CD14-positive monocyte (primary cell): ENCODE data around the gene PRKN. TPM values are rescaled to one million over a fixed set of nuclear protein-coding genes. Genes with fewer than 3 reads are reported as not detected.

Experiments
- DNase-seq, 3 donors: peaks; one replicate each; pipeline ENCODE4 v3.0.0-alpha.2; 2011 to 2022
- H2AFZ ChIP-seq: 2 replicates; pipeline ENCODE4 v1.6.0; 2012; ENCODE audit warnings: mild to moderate bottlenecking, low read depth, low read length, inconsistent platforms; ENCODE audit not compliant: insufficient read depth, poor library complexity, severe bottlenecking
- H3K27ac ChIP-seq, 2 donors: 1 replicate in 1 of 2; 2 replicates in 1 of 2; pipeline ENCODE4 v1.5.1; 2012 to 2013; ENCODE audit warnings: low read length in 2 of 2, control low read depth in 1 of 2, inconsistent platforms in 1 of 2, low read depth in 1 of 2, mild to moderate bottlenecking in 1 of 2
- H3K27me3 ChIP-seq, 2 donors: one replicate each; pipeline versions ENCODE4 v1.6.0 to v1.6.1; 2011 to 2013; ENCODE audit warnings: low read length in 2 of 2; ENCODE audit not compliant: control insufficient read depth in 2 of 2, insufficient read depth in 2 of 2
- H3K36me3 ChIP-seq, 2 donors: replicated peaks in 1 of 2; 1 replicate in 1 of 2; 2 replicates in 1 of 2; pipeline versions ENCODE4 v1.5.1 to v1.6.1; 2012 to 2013; ENCODE audit warnings: low read length in 2 of 2, control low read depth in 1 of 2, inconsistent platforms in 1 of 2, mild to moderate bottlenecking in 1 of 2; ENCODE audit not compliant: insufficient read depth in 2 of 2, control insufficient read depth in 1 of 2
- H3K4me1 ChIP-seq, 2 donors: 1 replicate in 1 of 2; 2 replicates in 1 of 2; pipeline versions ENCODE4 v1.5.1 to v1.6.1; 2012 to 2013; ENCODE audit warnings: low read length in 2 of 2, control low read depth in 1 of 2, inconsistent platforms in 1 of 2, mild to moderate bottlenecking in 1 of 2, moderate library complexity in 1 of 2; ENCODE audit not compliant: insufficient read depth in 2 of 2, control insufficient read depth in 1 of 2
- H3K4me2 ChIP-seq: replicated peaks from 2 replicates; pipeline ENCODE3; 2012; ENCODE audit warnings: low read length, moderate library complexity, mild to moderate bottlenecking; ENCODE audit not compliant: poor library complexity, severe bottlenecking; ENCODE audit errors: extremely low read depth
- H3K4me3 ChIP-seq, 3 experiments: fragments of 200-600 bp in 1 of 3; sonication (generic) in 1 of 3; replicated peaks in 1 of 3; 1 replicate in 2 of 3; 2 replicates in 1 of 3; pipeline ENCODE4 v1.5.1; 2011 to 2013; ENCODE audit warnings: low read length in 3 of 3, mild to moderate bottlenecking in 3 of 3, control low read depth in 2 of 3, low read depth in 2 of 3, inconsistent platforms in 1 of 3, moderate library complexity in 1 of 3
- H3K79me2 ChIP-seq: 2 replicates; pipeline ENCODE4 v1.6.0; 2012; ENCODE audit warnings: mild to moderate bottlenecking, control low read depth, inconsistent platforms, low read length, moderate library complexity; ENCODE audit not compliant: insufficient read depth
- H3K9ac ChIP-seq: 2 replicates; pipeline ENCODE4 v1.6.0; 2017; ENCODE audit warnings: low read length, mild to moderate bottlenecking; ENCODE audit not compliant: insufficient read depth, poor library complexity, severe bottlenecking
- H3K9me3 ChIP-seq, 2 donors: replicated peaks in 1 of 2; 1 replicate in 1 of 2; 2 replicates in 1 of 2; pipeline versions ENCODE4 v1.5.1 to v1.6.1; 2012 to 2013; ENCODE audit warnings: low read length in 2 of 2, control low read depth in 1 of 2; ENCODE audit not compliant: control insufficient read depth in 1 of 2, insufficient read depth in 1 of 2
- H4K20me1 ChIP-seq: 2 replicates; pipeline ENCODE4 v1.6.0; 2012; ENCODE audit warnings: mild to moderate bottlenecking, low read length, control low read depth, moderate library complexity; ENCODE audit not compliant: insufficient read depth
- H3K27ac Mint-ChIP-seq, 7 donors: one replicate each; pipeline ENCODE4 v1.8.0; 2020; ENCODE audit warnings: mild to moderate bottlenecking in 7 of 7, mixed read lengths in 7 of 7, moderate library complexity in 6 of 7, inconsistent platforms in 2 of 7
- H3K27me3 Mint-ChIP-seq, 3 donors: one replicate each; pipeline ENCODE4 v1.8.0; 2021 to 2022; ENCODE audit warnings: low read depth in 3 of 3, mild to moderate bottlenecking in 3 of 3, mixed read lengths in 3 of 3, moderate library complexity in 3 of 3, inconsistent platforms in 1 of 3
- H3K36me3 Mint-ChIP-seq, 2 donors: one replicate each; pipeline ENCODE4 v1.8.0; 2020; ENCODE audit warnings: mixed read lengths in 2 of 2, inconsistent platforms in 1 of 2, mild to moderate bottlenecking in 1 of 2
- H3K4me1 Mint-ChIP-seq: one replicate; pipeline ENCODE4 v1.8.0; 2020; ENCODE audit warnings: mild to moderate bottlenecking, mixed read lengths
- H3K4me3 Mint-ChIP-seq, 2 donors: one replicate each; pipeline ENCODE4 v1.8.0; 2020; ENCODE audit warnings: mild to moderate bottlenecking in 2 of 2, mixed read lengths in 2 of 2, moderate library complexity in 1 of 2
- H3K9me3 Mint-ChIP-seq, 7 donors: one replicate each; pipeline ENCODE4 v1.8.0; 2020 to 2022; ENCODE audit warnings: mixed read lengths in 7 of 7, mild to moderate bottlenecking in 6 of 7, moderate library complexity in 6 of 7, inconsistent platforms in 2 of 7
- WGBS: methylation state at CpG from one replicate; pipeline ENCODE4 v1.1.5; 2013; ENCODE audit warnings: missing lambda C conversion rate; ENCODE audit not compliant: insufficient coverage; 5-methylcytosine and 5-hydroxymethylcytosine counted together
- intact Hi-C, 2 donors: fragments of 100-400 bp; cut with micrococcal nuclease; formaldehyde crosslinking; loops; one replicate each; pipeline versions ENCODE4 v1.15.0 to v1.15.1; 2023
- polyA plus RNA-seq, 3 donors: library from polyadenylated mRNA; depleted of rRNA in 1 of 3; unstranded in 2 of 3; stranded (reverse) in 1 of 3; fragments of 300-500 nt in 2 of 3; fragments of >200 nt in 1 of 3; fragmentation: Illumina TruSeq in 2 of 3; gene quantifications; 1 replicate in 2 of 3; 2 replicates in 1 of 3; pipeline ENCODE4 v1.2.3, GENCODE V29; 2012 to 2021
- TF ChIP-seq, protein P1 (sequence below): fragments of 200-600 bp; IDR thresholded peaks from one replicate; pipeline ENCODE4 v1.8.0; 2022; ENCODE audit warnings: antibody characterized with exemption, mild to moderate bottlenecking

PRKN gene
- polyA plus RNA-seq, 3 donors = 0.19 to 0.21 TPM; not detected in 1

DNA sequence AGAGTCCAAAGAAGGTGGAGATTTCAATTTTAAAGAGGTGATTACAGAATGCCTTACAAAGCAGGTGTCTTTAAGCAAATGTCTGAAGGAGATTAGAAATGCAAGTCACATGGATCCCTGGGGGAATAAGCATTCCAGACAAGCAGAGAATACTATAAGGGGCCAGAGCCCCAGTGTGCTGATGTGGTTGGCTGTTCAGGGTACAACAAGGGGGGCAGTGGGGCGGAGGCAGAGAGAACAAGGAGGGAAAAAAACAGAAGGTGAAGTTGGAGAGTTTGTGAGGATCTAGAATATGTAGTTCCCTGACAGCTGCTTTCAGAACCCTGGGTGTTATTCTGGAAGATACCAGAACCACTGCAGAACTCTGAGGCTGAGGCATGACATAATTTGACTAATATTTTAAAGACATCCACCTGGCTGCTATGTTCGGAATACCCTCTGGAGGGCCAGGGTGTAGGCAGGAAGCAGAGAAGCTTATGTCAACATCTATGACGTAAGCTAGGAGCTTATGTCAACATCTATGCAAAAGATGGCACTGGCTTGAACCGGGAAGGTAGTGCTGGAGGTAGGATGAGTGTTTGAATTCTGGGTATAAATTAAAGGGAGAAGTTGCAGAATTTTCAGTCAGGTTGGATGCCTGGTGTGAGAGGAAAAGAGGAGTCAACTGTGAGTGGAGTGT, 1177.5 kb downstream of the PRKN start:
- no peak overlapping the region for H3K9ac ChIP-seq
- H2AFZ ChIP-seq = no peak overlapping the region
- intact Hi-C loops = no loop called here
- peaks cover 2% of the 10 kb centered on the region for H3K4me1 Mint-ChIP-seq
- H3K27ac ChIP-seq = no peak overlapping the region
- H3K27me3 Mint-ChIP-seq = peaks cover 1 to 2% (median 1%) of the 10 kb centered on the region in 3 donors
- H3K4me3 ChIP-seq = no peak overlapping the region
- H3K9me3 ChIP-seq = peaks cover 32% of the 10 kb centered on the region in 2 donors
- H3K79me2 ChIP-seq = no peaks in the 10 kb centered on the region
- H3K4me1 ChIP-seq = no peaks in the 10 kb centered on the region
- H3K36me3 Mint-ChIP-seq = no peaks in the 10 kb centered on the region
- H3K9me3 Mint-ChIP-seq = peaks cover 17 to 39% (median 25%) of the 10 kb centered on the region in 7 donors
- H4K20me1 ChIP-seq = no peaks in the 10 kb centered on the region
- H3K27ac Mint-ChIP-seq = no peak overlapping the region
- no peak for DNase-seq
- H3K36me3 ChIP-seq = no peaks in the 10 kb centered on the region
- TF ChIP-seq, protein P1, sequence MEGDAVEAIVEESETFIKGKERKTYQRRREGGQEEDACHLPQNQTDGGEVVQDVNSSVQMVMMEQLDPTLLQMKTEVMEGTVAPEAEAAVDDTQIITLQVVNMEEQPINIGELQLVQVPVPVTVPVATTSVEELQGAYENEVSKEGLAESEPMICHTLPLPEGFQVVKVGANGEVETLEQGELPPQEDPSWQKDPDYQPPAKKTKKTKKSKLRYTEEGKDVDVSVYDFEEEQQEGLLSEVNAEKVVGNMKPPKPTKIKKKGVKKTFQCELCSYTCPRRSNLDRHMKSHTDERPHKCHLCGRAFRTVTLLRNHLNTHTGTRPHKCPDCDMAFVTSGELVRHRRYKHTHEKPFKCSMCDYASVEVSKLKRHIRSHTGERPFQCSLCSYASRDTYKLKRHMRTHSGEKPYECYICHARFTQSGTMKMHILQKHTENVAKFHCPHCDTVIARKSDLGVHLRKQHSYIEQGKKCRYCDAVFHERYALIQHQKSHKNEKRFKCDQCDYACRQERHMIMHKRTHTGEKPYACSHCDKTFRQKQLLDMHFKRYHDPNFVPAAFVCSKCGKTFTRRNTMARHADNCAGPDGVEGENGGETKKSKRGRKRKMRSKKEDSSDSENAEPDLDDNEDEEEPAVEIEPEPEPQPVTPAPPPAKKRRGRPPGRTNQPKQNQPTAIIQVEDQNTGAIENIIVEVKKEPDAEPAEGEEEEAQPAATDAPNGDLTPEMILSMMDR = no peak
- no peak overlapping the region for H3K4me3 Mint-ChIP-seq
- H3K4me2 ChIP-seq = no peak overlapping the region
- 81% methylated on average over 4 of the region's 4 CpGs for WGBS
- no peaks in the 10 kb centered on the region for H3K27me3 ChIP-seq

DNA sequence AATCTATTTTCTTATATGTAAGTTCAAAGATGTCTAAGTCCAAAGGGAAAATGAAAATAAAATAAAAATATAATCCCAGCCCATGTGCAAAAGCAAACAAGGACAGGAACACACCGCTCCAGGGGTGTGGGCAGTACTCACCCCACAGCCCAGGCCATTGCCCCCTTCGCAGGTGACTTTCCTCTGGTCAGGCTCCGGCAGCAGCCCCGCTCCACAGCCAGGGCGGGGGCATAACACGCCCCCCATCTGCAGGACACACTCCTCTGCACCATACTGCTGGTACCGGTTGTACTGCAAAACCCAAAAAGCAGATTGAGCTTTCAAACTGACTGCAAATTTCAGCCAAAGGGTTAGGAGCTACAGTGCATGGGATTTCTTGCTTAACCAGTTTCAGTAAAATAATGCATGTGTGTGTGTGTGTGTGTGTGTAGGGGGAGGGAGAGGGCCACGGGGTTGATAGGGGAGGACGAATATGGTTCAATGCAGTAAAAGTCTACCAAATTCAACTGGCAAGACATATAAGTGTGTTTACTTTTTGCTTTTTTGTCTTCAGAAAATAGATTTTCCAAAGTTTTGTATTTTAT, 1178.8 kb downstream of the PRKN start:
- intact Hi-C loops = no loop called here

More for the DNA sequence above, 1178.8 kb downstream of the PRKN start:
- Mint-ChIP-seq H3K4me1 (peaks cover 2% of the 10 kb centered on the region), H3K4me3 (no peak overlapping the region), H3K9me3 (peaks cover 17 to 33% (median 24%) of the 10 kb centered on the region in 7 donors), H3K36me3 (no peaks in the 10 kb centered on the region), H3K27ac (no peak overlapping the region), H3K27me3 (peaks cover 1 to 2% (median 1%) of the 10 kb centered on the region in 3 donors)
- no peak for DNase-seq
- TF ChIP-seq, protein P1 = no peak
- Histone ChIP-seq H3K36me3 (no peaks in the 10 kb centered on the region), H2AFZ (no peak overlapping the region), H3K4me3 (no peak overlapping the region), H3K27ac (no peak overlapping the region), H3K4me1 (no peaks in the 10 kb centered on the region), H3K9ac (no peak overlapping the region), H3K27me3 (no peaks in the 10 kb centered on the region), H4K20me1 (no peaks in the 10 kb centered on the region), H3K9me3 (peaks cover 31 to 32% of the 10 kb centered on the region in 2 donors), H3K4me2 (no peak overlapping the region), H3K79me2 (no peaks in the 10 kb centered on the region)
- 100% methylated on average over 5 of the region's 9 CpGs for WGBS
